Activated naive CD8-positive, alpha-beta T cell (primary cell): ENCODE measurements around the gene SLC25A12.
"Not testable (repeated sequence)": the region's sequence is repeated elsewhere in the genome, so short reads cannot be mapped to it uniquely, and the experiment has no call there.

Source experiments
- H3K27ac Mint-ChIP-seq: one replicate; pipeline ENCODE4 v1.8.0; 2021; ENCODE audit warnings: mixed read lengths
- H3K27me3 Mint-ChIP-seq: one replicate; pipeline ENCODE4 v1.8.0; 2021; ENCODE audit warnings: mixed read lengths
- H3K36me3 Mint-ChIP-seq: one replicate; pipeline ENCODE4 v1.8.0; 2021; ENCODE audit warnings: mixed read lengths
- H3K4me1 Mint-ChIP-seq: one replicate; pipeline ENCODE4 v1.8.0; 2021; ENCODE audit warnings: low read depth, mixed read lengths
- H3K4me3 Mint-ChIP-seq: one replicate; pipeline ENCODE4 v1.8.0; 2021; ENCODE audit warnings: mild to moderate bottlenecking, mixed read lengths
- H3K9me3 Mint-ChIP-seq: one replicate; pipeline ENCODE4 v1.8.0; 2021; ENCODE audit warnings: low read depth, mixed read lengths

The SLC25A12 gene

DNA sequence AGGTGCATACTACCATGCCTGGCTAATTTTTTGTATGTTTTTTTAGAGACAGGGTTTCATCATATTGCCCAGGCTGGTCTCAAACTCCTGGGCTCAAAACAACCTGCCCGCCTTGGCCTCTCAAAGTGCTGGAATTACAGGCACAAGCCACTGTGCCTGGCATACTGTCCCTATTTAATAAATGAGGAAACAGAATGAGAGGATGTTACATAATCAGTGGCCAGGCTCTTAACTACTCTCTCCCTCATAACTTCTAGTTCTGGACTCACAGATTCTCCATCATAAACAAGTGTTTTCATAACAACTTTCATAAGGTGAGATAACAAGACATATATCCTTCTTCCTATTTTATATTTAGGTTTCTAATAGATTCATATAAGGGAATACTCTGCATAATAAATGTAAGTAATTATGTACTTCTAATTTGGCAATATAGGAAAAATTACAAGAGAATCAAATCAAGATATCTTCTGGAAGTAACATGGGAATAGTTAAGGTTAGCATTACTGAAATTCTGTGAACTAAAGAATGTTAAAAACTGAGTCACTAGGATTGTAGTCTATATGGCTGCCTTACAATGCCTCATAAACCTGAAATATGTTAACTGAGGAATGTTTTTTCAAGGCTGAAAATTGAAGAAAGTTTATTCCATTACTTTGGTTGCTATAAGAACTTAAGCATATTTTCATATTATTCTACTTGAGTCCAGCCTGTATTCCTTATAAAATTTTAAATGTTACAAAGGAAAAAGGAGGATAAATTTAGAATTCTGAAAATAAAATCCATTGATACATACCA is 71.3 kb downstream of the SLC25A12 start:
- H3K9me3 Mint-ChIP-seq: no peaks in the 10 kb centered on the region
- peaks cover 19% of the 10 kb centered on the region for H3K36me3 Mint-ChIP-seq
- H3K27me3 Mint-ChIP-seq: no peaks in the 10 kb centered on the region
- H3K4me3 Mint-ChIP-seq: no peak overlapping the region
- H3K4me1 Mint-ChIP-seq: no peaks in the 10 kb centered on the region
- H3K27ac Mint-ChIP-seq: no peak overlapping the region

- Mint-ChIP-seq H3K4me1 (no peaks in the 10 kb centered on the region), H3K9me3 (no peaks in the 10 kb centered on the region), H3K27ac (no peak overlapping the region), H3K27me3 (no peaks in the 10 kb centered on the region), H3K4me3 (no peak overlapping the region), H3K36me3 (peaks cover 8% of the 10 kb centered on the region)
These were observed 74.6 kb downstream of the SLC25A12 start for GRCh38 chr2:171819453-171819852.

GRCh38 chr2:171814883-171815282 is 79.2 kb downstream of the SLC25A12 start:
- no peaks in the 10 kb centered on the region for H3K4me1 Mint-ChIP-seq
- no peak overlapping the region for H3K27ac Mint-ChIP-seq
- no peaks in the 10 kb centered on the region for H3K27me3 Mint-ChIP-seq
- H3K4me3 Mint-ChIP-seq: no peak overlapping the region
- no peaks in the 10 kb centered on the region for H3K9me3 Mint-ChIP-seq
- peaks cover 10% of the 10 kb centered on the region for H3K36me3 Mint-ChIP-seq

DNA sequence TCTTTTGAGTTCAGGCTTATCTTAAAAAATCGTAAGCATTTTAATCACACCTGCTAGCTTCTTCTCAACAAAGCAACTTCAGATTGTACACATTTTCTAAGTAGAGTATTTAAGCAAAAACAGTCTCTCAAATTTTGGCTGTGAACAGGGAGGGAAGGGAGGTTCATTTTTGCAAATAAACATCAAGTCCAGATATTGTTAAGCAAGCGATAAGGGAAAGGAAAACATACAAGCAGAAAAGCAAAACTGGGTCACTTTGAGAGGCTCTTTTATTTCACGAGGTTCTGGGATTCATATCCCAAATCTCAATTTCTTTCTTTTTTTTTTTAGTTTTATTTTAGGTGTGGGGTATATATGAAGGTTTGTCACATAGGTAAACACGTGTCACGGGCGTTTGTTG is 79.9 kb downstream of the SLC25A12 start:
- Mint-ChIP-seq H3K4me1 (no peaks in the 10 kb centered on the region), H3K4me3 (no peak overlapping the region), H3K36me3 (peaks cover 15% of the 10 kb centered on the region), H3K27ac (no peak overlapping the region), H3K27me3 (no peaks in the 10 kb centered on the region), H3K9me3 (no peaks in the 10 kb centered on the region)

GRCh38 chr2:171813729-171814128 is 80.3 kb downstream of the SLC25A12 start:
- Mint-ChIP-seq H3K27me3 (no peaks in the 10 kb centered on the region), H3K9me3 (no peaks in the 10 kb centered on the region), H3K4me3 (no peak overlapping the region), H3K4me1 (no peaks in the 10 kb centered on the region), H3K27ac (no peak overlapping the region), H3K36me3 (peaks cover 17% of the 10 kb centered on the region)

DNA sequence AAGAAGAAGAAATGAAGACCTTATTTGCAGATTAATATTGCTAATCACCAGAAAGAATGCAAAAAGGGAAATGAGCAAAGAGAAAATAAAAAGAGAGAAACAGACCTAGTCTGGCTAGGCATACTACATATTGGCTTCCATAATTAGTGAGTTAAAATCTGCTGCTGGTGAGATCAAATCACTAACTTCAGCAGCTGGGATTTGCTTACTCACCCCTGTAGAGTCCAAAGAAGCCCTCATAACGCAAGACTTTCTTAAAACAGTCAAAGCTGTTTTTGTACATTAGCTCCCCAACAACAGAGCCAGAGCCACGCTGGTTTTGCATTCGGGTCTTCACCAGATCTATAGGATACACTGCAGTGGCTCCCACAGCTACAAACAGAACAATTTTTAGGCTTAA is 80.9 kb downstream of the SLC25A12 start:
- Mint-ChIP-seq H3K4me3 (no peak overlapping the region), H3K4me1 (no peaks in the 10 kb centered on the region), H3K27ac (no peak overlapping the region), H3K9me3 (no peaks in the 10 kb centered on the region), H3K27me3 (no peaks in the 10 kb centered on the region), H3K36me3 (peaks cover 15% of the 10 kb centered on the region)

DNA sequence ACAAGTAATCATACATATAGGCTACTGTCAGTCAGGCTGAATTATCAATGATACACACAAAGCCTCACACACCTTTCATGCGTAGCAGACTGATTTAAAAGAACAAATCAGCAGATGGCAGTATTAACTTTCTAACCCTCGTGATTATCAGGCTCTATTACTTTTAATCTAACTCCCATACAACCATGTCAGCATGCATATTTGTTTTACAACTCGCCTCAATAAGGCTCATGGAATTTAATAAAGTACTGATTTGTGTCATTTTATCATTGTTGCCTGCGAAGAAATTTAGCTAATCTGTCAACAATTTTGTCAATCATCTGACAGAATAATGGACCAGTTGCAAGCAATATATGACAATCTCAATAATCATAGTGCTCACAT is 82.8 kb downstream of the SLC25A12 start:
- Mint-ChIP-seq H3K36me3 (peaks cover 18% of the 10 kb centered on the region), H3K27ac (no peak overlapping the region), H3K27me3 (no peaks in the 10 kb centered on the region), H3K9me3 (no peaks in the 10 kb centered on the region), H3K4me3 (no peak overlapping the region), H3K4me1 (no peaks in the 10 kb centered on the region)

DNA sequence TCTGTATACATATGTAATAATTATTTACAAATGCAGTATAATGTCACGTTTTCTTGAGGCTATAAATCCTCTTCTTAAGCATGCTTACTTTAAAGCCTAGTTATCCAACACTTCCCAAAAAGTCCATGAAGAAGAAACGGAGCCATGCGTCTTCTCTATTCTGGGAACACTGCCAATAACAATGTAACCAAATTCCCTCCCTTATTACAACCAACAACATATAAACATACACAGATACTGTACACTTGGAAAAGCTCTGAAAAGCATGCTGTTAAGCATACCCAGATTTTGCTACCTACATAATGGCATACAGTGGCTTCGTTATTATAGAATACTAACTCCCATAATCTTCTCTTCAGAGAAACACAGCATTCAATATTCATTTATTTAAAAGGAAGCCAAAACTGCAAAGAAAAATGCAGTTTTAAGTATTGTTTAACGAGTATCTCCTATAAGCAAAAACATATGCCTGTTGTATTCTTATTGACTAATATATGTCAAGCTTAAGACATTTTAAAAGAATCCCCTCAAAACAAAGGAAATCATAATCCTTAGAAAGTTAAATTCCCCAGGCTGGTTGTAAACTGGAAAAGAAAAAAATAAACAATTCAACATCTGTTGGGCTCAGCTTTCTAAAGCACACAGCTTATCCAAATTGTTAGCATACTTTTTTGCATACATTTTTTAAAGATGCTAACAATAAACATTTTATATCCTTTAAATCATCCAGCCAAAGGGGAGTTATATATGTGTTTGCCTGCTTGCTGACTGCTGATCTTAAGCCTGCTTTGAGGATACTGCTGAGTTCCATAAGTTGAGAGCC is 83.4 kb downstream of the SLC25A12 start:
- no peaks in the 10 kb centered on the region for H3K27me3 Mint-ChIP-seq
- H3K36me3 Mint-ChIP-seq: peaks cover 18% of the 10 kb centered on the region
- no peaks in the 10 kb centered on the region for H3K4me1 Mint-ChIP-seq
- no peak overlapping the region for H3K4me3 Mint-ChIP-seq
- no peak overlapping the region for H3K27ac Mint-ChIP-seq
- H3K9me3 Mint-ChIP-seq: no peaks in the 10 kb centered on the region

DNA sequence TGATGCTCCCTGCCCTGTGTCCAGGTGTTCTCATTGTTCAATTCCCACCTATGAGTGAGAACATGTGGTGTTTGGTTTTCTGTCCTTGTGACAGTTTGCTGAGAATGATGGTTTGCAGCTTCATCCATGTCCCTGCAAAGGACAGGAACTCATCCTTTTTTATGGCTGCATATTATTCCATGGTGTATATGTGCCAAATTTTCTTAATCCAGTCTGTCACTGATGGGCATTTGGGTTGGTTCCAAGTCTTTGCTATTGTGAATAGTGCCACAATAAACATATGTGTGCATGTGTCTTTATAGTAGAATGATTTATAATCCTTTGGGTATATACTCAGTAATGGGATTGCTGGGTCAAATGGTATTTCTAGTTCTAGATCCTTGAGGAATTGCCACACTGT is 85.2 kb downstream of the SLC25A12 start:
- H3K9me3 Mint-ChIP-seq, H3K4me3 Mint-ChIP-seq, H3K27me3 Mint-ChIP-seq, H3K27ac Mint-ChIP-seq, H3K4me1 Mint-ChIP-seq: not testable (repeated sequence)
- peaks cover 20% of the 10 kb centered on the region for H3K36me3 Mint-ChIP-seq

GRCh38 chr2:171807831-171808393 is 86.1 kb downstream of the SLC25A12 start:
- Mint-ChIP-seq H3K4me1 (no peaks in the 10 kb centered on the region), H3K9me3 (no peaks in the 10 kb centered on the region), H3K27me3 (no peaks in the 10 kb centered on the region), H3K36me3 (peaks cover 20% of the 10 kb centered on the region), H3K4me3 (no peak overlapping the region), H3K27ac (no peak overlapping the region)

DNA sequence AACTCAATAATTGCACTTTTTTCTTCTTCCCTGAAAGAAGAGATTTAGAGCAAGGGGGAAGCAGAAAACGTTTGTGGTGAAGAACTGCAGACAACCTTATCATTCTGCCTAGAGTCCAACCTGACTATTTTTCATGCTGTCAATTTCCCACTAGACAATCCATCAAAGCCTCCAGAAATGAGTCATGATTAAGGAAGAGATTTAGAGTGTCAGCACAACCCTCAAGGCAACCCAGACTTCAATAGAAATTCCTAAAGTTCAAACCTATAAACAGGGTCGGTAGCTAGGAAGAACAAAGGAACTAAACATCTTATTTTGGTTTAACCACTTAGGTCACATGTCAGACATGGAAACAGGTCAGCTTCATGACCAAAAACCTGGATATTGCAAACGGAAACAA is 86.9 kb downstream of the SLC25A12 start:
- peaks cover 20% of the 10 kb centered on the region for H3K36me3 Mint-ChIP-seq

GRCh38 chr2:171804456-171804855 is 89.6 kb downstream of the SLC25A12 start:
- Mint-ChIP-seq H3K27me3 (no peaks in the 10 kb centered on the region), H3K36me3 (peaks cover 15% of the 10 kb centered on the region), H3K27ac (no peak overlapping the region), H3K4me3 (no peak overlapping the region), H3K9me3 (no peaks in the 10 kb centered on the region), H3K4me1 (no peaks in the 10 kb centered on the region)

More for the DNA sequence above, 86.9 kb downstream of the SLC25A12 start:
- Mint-ChIP-seq H3K27ac (no peak overlapping the region), H3K27me3 (no peaks in the 10 kb centered on the region), H3K4me1 (no peaks in the 10 kb centered on the region), H3K9me3 (no peaks in the 10 kb centered on the region), H3K4me3 (no peak overlapping the region)

GRCh38 chr2:171803757-171804156 is 90.3 kb downstream of the SLC25A12 start:
- Mint-ChIP-seq H3K4me1 (no peaks in the 10 kb centered on the region), H3K36me3 (peaks cover 10% of the 10 kb centered on the region), H3K9me3 (no peaks in the 10 kb centered on the region), H3K27ac (no peak overlapping the region), H3K27me3 (no peaks in the 10 kb centered on the region), H3K4me3 (no peak overlapping the region)

DNA sequence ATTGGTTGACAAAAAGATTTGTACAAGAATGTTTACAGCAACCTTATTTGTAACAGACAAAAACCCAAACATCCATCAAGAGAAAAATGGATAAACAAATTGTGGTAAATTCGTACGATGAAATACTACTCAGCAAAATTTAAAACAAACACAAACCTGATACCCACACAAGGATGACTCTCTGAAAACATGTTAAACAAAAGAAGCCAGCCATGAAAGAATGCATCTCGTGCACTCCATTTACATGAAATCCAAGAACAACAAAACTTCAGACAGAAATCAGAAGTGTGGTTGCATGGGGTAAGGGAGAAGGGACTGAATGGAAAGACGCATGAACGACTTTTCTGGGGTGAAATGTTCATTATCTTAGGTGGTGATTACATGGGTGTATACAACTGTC is 93.4 kb downstream of the SLC25A12 start:
- Mint-ChIP-seq H3K36me3 (peaks cover 4% of the 10 kb centered on the region), H3K4me3 (no peak overlapping the region), H3K27me3 (no peaks in the 10 kb centered on the region), H3K27ac (no peak overlapping the region), H3K9me3 (no peaks in the 10 kb centered on the region), H3K4me1 (peaks cover 2% of the 10 kb centered on the region)

- Mint-ChIP-seq H3K4me1 (peaks cover 12% of the 10 kb centered on the region), H3K27ac (no peak overlapping the region), H3K36me3 (peaks cover 5% of the 10 kb centered on the region), H3K27me3 (no peaks in the 10 kb centered on the region), H3K4me3 (no peak overlapping the region), H3K9me3 (no peaks in the 10 kb centered on the region)
These were observed 95.8 kb downstream of the SLC25A12 start for GRCh38 chr2:171798156-171798820.
